ENCODE measurements around the gene TTLL11.

- TF ChIP-seq POLR2A (IDR thresholded peaks at IDR 0.05) (no peak), POLR2AphosphoS5 (IDR thresholded peaks at IDR 0.05) (no peak)
- TF ChIP-seq, protein P1, sequence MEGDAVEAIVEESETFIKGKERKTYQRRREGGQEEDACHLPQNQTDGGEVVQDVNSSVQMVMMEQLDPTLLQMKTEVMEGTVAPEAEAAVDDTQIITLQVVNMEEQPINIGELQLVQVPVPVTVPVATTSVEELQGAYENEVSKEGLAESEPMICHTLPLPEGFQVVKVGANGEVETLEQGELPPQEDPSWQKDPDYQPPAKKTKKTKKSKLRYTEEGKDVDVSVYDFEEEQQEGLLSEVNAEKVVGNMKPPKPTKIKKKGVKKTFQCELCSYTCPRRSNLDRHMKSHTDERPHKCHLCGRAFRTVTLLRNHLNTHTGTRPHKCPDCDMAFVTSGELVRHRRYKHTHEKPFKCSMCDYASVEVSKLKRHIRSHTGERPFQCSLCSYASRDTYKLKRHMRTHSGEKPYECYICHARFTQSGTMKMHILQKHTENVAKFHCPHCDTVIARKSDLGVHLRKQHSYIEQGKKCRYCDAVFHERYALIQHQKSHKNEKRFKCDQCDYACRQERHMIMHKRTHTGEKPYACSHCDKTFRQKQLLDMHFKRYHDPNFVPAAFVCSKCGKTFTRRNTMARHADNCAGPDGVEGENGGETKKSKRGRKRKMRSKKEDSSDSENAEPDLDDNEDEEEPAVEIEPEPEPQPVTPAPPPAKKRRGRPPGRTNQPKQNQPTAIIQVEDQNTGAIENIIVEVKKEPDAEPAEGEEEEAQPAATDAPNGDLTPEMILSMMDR (IDR thresholded peaks at IDR 0.05): no peak
Observed at GRCh38 chr9:122125509-122126330, 32.6 kb upstream of the TTLL11 start.

All from suprapubic skin (tissue), 4 donors.